Osteocyte (in vitro differentiated cells): ENCODE results near the gene SLC35G3. TPM values are rescaled to one million over a fixed set of nuclear protein-coding genes. Genes with fewer than 3 reads are reported as not detected.

Source experiments
- DNase-seq: peaks from one replicate; pipeline ENCODE4 v3.0.0; 2021; ENCODE audit warnings: mixed read lengths; ENCODE audit not compliant: unreplicated experiment; ENCODE audit errors: extremely low spot score
- H3K27ac Mint-ChIP-seq: one replicate; pipeline ENCODE4 v1.8.0; 2021; ENCODE audit warnings: mild to moderate bottlenecking, mixed read lengths; ENCODE audit not compliant: unreplicated experiment
- H3K27me3 Mint-ChIP-seq: one replicate; pipeline ENCODE4 v1.8.0; 2021; ENCODE audit warnings: mixed read lengths; ENCODE audit not compliant: unreplicated experiment
- H3K36me3 Mint-ChIP-seq: one replicate; pipeline ENCODE4 v1.8.0; 2021; ENCODE audit warnings: mixed read lengths; ENCODE audit not compliant: unreplicated experiment
- H3K4me1 Mint-ChIP-seq: one replicate; pipeline ENCODE4 v1.8.0; 2021; ENCODE audit warnings: mixed read lengths; ENCODE audit not compliant: unreplicated experiment
- H3K4me3 Mint-ChIP-seq: one replicate; pipeline ENCODE4 v1.8.0; 2021; ENCODE audit warnings: mild to moderate bottlenecking, moderate library complexity, mixed read lengths; ENCODE audit not compliant: unreplicated experiment
- H3K9me3 Mint-ChIP-seq: one replicate; pipeline ENCODE4 v1.8.0; 2021; ENCODE audit warnings: mixed read lengths; ENCODE audit not compliant: unreplicated experiment
- CTCF ChIP-seq: fragments of 200-600 bp; sonication (generic); IDR thresholded peaks from 2 replicates; pipeline ENCODE4 v1.5.0; 2021; ENCODE audit warnings: antibody characterized with exemption, mild to moderate bottlenecking, moderate library complexity
- total RNA-seq: library from RNA; stranded (reverse); gene quantifications from 2 replicates; pipeline ENCODE4 v1.2.1, GENCODE V29; 2021

Gene SLC35G3
- total RNA-seq, 1 donor from 2014 or later = not detected

- no peaks in the 10 kb centered on the region for H3K4me1 Mint-ChIP-seq
- H3K27me3 Mint-ChIP-seq = peaks cover 46% of the 10 kb centered on the region
- H3K9me3 Mint-ChIP-seq = no peaks in the 10 kb centered on the region
- DNase-seq = no peak
- no peak overlapping the region for H3K4me3 Mint-ChIP-seq
- no peak overlapping the region for H3K27ac Mint-ChIP-seq
- H3K36me3 Mint-ChIP-seq = no peaks in the 10 kb centered on the region
- no peak for TF ChIP-seq CTCF
These were observed 33.6 kb downstream of the SLC35G3 start for GRCh38 chr17:35160354-35161201.

GRCh38 chr17:35159940-35160339, 34.3 kb downstream of the SLC35G3 start:
- no peak for TF ChIP-seq CTCF

GRCh38 chr17:35155246-35155645, 38.9 kb downstream of the SLC35G3 start:
- peaks cover 42% of the 10 kb centered on the region for H3K27me3 Mint-ChIP-seq
- H3K4me3 Mint-ChIP-seq = no peak overlapping the region
- no peaks in the 10 kb centered on the region for H3K4me1 Mint-ChIP-seq
- no peaks in the 10 kb centered on the region for H3K36me3 Mint-ChIP-seq
- no peak for DNase-seq
- no peak overlapping the region for H3K27ac Mint-ChIP-seq
- no peak for TF ChIP-seq CTCF
- no peaks in the 10 kb centered on the region for H3K9me3 Mint-ChIP-seq

More at GRCh38 chr17:35159940-35160339, 34.3 kb downstream of the SLC35G3 start:
- H3K27ac Mint-ChIP-seq = no peak overlapping the region
- H3K27me3 Mint-ChIP-seq = peaks cover 48% of the 10 kb centered on the region
- no peaks in the 10 kb centered on the region for H3K36me3 Mint-ChIP-seq
- no peaks in the 10 kb centered on the region for H3K9me3 Mint-ChIP-seq
- DNase-seq = no peak
- no peak overlapping the region for H3K4me3 Mint-ChIP-seq
- no peaks in the 10 kb centered on the region for H3K4me1 Mint-ChIP-seq

- H3K27me3 Mint-ChIP-seq = peaks cover 40% of the 10 kb centered on the region
- TF ChIP-seq CTCF = no peak
These were observed 39.7 kb downstream of the SLC35G3 start for GRCh38 chr17:35154196-35155165.

More at GRCh38 chr17:35154196-35155165, 39.7 kb downstream of the SLC35G3 start:
- Mint-ChIP-seq H3K4me1 (no peaks in the 10 kb centered on the region), H3K36me3 (no peaks in the 10 kb centered on the region), H3K4me3 (no peak overlapping the region), H3K9me3 (no peaks in the 10 kb centered on the region), H3K27ac (no peak overlapping the region)
- DNase-seq = no peak
